ENCODE measurements around the gene MYZAP.

DNA sequence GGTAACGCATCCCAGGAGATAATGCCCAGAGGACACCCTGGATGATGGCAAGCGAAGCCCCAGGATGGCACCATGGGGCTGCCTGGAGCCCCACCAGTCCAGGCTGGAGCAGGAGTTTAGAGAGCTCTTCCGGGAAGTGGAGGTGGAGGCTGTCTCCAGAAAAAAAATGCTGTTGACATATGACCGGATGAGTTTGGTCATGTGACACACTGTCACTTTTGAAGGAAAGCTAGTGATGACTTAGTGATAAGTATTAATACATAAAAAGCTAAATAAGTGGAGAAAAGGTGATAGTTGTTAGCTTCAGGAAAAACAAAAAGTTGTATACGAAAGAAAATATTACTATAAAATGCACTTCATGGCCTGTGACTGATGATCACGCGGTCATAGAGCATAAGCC is 20.0 kb upstream of the MYZAP start:
- TF ChIP-seq, protein P1, sequence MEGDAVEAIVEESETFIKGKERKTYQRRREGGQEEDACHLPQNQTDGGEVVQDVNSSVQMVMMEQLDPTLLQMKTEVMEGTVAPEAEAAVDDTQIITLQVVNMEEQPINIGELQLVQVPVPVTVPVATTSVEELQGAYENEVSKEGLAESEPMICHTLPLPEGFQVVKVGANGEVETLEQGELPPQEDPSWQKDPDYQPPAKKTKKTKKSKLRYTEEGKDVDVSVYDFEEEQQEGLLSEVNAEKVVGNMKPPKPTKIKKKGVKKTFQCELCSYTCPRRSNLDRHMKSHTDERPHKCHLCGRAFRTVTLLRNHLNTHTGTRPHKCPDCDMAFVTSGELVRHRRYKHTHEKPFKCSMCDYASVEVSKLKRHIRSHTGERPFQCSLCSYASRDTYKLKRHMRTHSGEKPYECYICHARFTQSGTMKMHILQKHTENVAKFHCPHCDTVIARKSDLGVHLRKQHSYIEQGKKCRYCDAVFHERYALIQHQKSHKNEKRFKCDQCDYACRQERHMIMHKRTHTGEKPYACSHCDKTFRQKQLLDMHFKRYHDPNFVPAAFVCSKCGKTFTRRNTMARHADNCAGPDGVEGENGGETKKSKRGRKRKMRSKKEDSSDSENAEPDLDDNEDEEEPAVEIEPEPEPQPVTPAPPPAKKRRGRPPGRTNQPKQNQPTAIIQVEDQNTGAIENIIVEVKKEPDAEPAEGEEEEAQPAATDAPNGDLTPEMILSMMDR (conservative IDR thresholded peaks at IDR 0.05; ENCODE audit: low read depth in 2 of 2) = no peak
- TF ChIP-seq EZH2 (IDR thresholded peaks at IDR 0.05; ENCODE audit: low read depth, unreplicated experiment) (no peak), ZNF114 (CRISPR knock-in tag; IDR thresholded peaks at IDR 0.05) (no peak), POLR2AphosphoS5 (IDR thresholded peaks at IDR 0.05; ENCODE audit: low read depth) (no peak), JUNB (IDR thresholded peaks at IDR 0.05; ENCODE audit: unreplicated experiment) (no peak), EZH2phosphoT487 (IDR thresholded peaks at IDR 0.05; ENCODE audit: unreplicated experiment) (no peak), STAT1 (IDR thresholded peaks at IDR 0.05; ENCODE audit: unreplicated experiment) (no peak), CREB1 (CRISPR knock-in tag; IDR thresholded peaks at IDR 0.05; ENCODE audit: low read depth) (no peak)
- TF ChIP-seq, protein P2, sequence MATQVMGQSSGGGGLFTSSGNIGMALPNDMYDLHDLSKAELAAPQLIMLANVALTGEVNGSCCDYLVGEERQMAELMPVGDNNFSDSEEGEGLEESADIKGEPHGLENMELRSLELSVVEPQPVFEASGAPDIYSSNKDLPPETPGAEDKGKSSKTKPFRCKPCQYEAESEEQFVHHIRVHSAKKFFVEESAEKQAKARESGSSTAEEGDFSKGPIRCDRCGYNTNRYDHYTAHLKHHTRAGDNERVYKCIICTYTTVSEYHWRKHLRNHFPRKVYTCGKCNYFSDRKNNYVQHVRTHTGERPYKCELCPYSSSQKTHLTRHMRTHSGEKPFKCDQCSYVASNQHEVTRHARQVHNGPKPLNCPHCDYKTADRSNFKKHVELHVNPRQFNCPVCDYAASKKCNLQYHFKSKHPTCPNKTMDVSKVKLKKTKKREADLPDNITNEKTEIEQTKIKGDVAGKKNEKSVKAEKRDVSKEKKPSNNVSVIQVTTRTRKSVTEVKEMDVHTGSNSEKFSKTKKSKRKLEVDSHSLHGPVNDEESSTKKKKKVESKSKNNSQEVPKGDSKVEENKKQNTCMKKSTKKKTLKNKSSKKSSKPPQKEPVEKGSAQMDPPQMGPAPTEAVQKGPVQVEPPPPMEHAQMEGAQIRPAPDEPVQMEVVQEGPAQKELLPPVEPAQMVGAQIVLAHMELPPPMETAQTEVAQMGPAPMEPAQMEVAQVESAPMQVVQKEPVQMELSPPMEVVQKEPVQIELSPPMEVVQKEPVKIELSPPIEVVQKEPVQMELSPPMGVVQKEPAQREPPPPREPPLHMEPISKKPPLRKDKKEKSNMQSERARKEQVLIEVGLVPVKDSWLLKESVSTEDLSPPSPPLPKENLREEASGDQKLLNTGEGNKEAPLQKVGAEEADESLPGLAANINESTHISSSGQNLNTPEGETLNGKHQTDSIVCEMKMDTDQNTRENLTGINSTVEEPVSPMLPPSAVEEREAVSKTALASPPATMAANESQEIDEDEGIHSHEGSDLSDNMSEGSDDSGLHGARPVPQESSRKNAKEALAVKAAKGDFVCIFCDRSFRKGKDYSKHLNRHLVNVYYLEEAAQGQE (IDR thresholded peaks at IDR 0.05; ENCODE audit: unreplicated experiment) = no peak
- TF ChIP-seq, protein P3, sequence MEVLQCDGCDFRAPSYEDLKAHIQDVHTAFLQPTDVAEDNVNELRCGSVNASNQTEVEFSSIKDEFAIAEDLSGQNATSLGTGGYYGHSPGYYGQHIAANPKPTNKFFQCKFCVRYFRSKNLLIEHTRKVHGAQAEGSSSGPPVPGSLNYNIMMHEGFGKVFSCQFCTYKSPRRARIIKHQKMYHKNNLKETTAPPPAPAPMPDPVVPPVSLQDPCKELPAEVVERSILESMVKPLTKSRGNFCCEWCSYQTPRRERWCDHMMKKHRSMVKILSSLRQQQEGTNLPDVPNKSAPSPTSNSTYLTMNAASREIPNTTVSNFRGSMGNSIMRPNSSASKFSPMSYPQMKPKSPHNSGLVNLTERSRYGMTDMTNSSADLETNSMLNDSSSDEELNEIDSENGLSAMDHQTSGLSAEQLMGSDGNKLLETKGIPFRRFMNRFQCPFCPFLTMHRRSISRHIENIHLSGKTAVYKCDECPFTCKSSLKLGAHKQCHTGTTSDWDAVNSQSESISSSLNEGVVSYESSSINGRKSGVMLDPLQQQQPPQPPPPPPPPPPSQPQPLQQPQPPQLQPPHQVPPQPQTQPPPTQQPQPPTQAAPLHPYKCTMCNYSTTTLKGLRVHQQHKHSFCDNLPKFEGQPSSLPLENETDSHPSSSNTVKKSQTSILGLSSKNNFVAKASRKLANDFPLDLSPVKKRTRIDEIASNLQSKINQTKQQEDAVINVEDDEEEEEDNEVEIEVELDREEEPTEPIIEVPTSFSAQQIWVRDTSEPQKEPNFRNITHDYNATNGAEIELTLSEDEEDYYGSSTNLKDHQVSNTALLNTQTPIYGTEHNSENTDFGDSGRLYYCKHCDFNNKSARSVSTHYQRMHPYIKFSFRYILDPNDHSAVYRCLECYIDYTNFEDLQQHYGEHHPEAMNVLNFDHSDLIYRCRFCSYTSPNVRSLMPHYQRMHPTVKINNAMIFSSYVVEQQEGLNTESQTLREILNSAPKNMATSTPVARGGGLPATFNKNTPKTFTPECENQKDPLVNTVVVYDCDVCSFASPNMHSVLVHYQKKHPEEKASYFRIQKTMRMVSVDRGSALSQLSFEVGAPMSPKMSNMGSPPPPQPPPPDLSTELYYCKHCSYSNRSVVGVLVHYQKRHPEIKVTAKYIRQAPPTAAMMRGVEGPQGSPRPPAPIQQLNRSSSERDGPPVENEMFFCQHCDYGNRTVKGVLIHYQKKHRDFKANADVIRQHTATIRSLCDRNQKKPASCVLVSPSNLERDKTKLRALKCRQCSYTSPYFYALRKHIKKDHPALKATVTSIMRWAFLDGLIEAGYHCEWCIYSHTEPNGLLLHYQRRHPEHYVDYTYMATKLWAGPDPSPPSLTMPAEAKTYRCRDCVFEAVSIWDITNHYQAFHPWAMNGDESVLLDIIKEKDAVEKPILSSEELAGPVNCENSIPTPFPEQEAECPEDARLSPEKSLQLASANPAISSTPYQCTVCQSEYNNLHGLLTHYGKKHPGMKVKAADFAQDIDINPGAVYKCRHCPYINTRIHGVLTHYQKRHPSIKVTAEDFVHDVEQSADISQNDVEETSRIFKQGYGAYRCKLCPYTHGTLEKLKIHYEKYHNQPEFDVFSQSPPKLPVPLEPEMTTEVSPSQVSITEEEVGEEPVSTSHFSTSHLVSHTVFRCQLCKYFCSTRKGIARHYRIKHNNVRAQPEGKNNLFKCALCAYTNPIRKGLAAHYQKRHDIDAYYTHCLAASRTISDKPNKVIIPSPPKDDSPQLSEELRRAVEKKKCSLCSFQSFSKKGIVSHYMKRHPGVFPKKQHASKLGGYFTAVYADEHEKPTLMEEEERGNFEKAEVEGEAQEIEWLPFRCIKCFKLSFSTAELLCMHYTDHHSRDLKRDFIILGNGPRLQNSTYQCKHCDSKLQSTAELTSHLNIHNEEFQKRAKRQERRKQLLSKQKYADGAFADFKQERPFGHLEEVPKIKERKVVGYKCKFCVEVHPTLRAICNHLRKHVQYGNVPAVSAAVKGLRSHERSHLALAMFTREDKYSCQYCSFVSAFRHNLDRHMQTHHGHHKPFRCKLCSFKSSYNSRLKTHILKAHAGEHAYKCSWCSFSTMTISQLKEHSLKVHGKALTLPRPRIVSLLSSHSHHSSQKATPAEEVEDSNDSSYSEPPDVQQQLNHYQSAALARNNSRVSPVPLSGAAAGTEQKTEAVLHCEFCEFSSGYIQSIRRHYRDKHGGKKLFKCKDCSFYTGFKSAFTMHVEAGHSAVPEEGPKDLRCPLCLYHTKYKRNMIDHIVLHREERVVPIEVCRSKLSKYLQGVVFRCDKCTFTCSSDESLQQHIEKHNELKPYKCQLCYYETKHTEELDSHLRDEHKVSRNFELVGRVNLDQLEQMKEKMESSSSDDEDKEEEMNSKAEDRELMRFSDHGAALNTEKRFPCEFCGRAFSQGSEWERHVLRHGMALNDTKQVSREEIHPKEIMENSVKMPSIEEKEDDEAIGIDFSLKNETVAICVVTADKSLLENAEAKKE (CRISPR knock-in tag; IDR thresholded peaks at IDR 0.05) = no peak
- TF ChIP-seq, protein P4, sequence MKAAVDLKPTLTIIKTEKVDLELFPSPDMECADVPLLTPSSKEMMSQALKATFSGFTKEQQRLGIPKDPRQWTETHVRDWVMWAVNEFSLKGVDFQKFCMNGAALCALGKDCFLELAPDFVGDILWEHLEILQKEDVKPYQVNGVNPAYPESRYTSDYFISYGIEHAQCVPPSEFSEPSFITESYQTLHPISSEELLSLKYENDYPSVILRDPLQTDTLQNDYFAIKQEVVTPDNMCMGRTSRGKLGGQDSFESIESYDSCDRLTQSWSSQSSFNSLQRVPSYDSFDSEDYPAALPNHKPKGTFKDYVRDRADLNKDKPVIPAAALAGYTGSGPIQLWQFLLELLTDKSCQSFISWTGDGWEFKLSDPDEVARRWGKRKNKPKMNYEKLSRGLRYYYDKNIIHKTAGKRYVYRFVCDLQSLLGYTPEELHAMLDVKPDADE (IDR thresholded peaks at IDR 0.05) = no peak
